HG02623 (cell line): ENCODE results near the gene WFDC9.
"Not testable (repeated sequence)": the region's sequence is repeated elsewhere in the genome, so short reads cannot be mapped to it uniquely, and the experiment has no call there.

Experiments
- ATAC-seq: cut with Tn5 transposase; IDR thresholded peaks from one replicate; pipeline ENCODE4 v1.9.1; 2021; ENCODE audit warnings: moderate library complexity; ENCODE audit not compliant: unreplicated experiment

The WFDC9 gene

DNA sequence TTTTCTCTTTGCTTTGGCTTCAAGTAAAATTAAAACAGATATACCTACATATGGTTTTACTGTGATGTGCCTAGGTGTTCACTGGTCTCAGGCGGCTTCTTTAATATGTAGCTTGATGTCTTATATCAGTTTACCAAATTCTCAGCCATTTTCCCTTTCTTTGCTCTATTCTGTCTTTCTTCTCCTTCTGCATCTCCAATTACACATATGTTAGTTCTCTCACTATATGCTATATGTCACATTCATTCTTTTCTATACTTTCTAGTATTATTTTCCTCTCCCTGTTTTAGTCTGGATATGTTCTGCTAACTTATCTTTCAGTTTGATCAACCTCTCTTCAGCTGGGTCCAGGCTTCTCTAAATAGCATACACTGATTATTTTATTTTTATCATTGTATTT is 37.6 kb downstream of the WFDC9 start:
- ATAC-seq, result no peak

DNA sequence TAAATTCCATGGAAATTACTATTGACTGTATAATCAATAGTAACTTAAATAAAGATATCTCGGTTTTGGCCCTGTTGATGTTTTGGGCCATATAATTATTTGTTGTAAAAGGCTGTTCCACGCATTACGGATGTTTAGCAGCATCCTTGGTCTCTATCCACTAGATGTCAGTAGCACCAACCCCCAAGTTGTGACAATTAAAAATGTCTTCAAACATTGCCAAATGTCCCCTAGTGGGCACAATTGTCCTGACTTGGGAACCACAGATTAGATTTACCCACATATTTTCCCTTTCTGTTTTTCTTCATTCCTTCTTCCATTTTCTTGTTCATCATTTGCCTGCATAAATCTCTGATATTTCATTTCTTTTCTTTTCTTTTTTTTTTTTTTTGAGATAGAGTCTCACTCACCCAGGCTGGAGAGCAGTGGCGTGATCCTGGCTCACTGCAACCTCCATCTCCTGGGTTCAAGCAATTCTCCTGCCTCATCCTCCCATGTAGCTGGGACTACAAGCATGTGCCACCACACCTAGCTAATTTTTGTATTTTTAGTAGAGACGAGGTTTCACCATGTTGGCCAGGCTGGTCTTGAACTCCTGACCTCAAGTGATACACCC is 38.4 kb downstream of the WFDC9 start:
- no peak for ATAC-seq

DNA sequence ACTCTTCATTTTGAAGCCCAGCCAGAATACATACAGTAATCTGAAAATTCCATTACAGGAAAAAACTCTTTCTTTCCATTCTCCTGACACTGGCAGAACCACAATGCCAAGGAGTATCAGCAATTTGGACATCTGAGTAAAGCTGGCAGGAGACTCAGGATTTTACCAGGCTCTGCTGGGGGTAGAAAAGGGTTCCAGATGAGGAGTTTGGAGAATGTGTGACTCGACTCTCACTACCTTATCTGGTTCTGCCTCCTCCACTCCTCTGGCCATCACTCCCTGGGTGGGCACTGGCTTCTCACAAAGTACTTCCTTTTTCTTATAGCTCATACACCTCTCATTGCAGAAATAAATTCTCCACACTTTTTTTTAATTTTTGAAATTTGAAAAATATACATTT is 41.4 kb downstream of the WFDC9 start:
- no peak for ATAC-seq

DNA sequence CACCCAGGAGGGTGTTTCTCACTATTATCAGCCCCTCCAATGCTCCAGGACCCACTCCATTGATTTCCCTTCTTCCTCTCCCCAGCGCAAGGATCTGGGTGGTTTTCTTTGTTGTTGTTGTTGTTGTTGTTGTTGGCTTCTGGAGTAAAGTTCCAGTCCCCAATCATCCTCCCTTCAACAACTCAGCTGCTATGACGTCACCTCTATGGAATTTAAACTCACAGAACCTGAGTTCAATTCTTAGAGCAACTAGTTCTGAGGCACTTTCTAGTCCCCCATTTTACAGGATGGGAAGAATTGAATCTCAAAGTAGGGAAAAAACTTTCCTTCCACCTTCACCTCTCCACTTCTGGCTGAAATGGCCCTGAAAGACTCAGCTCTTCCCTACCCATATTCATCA is 42.3 kb downstream of the WFDC9 start:
- no peak for ATAC-seq

DNA sequence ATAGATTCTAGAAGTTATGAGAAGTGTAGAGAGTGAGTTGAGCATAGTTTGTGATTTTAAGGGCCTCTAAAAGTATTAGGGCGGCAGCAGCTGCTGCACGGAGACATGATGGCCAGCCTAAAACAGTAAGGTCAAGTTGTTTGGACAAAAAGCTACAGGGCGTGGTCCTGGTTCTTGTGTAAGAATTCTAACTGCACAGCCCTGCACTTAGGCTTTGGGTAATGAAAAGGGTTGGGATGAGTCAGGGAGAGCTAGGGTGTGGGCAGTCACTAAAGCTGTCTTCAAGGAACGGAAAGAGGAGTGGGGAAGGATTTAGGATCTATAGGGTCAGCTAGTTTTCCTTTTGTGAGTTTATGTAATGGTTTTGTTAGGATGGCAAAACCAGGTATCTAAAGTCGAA is 45.1 kb downstream of the WFDC9 start:
- ATAC-seq, result not testable (repeated sequence)

DNA sequence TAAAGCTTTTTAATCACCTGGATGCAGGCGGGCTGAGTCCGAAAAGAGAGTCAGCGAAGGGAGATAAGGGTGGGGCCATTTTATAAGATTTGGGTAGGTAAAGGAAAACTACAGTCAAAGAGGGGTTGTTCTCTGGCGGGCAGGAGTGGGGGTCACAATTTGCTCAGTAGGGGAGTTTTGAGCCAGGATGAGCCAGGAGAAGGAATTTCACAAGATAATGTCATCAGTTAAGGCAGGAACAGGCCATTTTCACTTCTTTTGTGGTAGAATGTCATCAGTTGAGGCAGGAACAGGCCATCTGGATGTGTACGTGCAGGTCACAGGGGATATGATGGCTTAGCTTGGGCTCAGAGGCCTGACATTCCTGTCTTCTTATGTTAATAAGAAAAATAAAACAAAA is 46.8 kb downstream of the WFDC9 start:
- not testable (repeated sequence) for ATAC-seq

DNA sequence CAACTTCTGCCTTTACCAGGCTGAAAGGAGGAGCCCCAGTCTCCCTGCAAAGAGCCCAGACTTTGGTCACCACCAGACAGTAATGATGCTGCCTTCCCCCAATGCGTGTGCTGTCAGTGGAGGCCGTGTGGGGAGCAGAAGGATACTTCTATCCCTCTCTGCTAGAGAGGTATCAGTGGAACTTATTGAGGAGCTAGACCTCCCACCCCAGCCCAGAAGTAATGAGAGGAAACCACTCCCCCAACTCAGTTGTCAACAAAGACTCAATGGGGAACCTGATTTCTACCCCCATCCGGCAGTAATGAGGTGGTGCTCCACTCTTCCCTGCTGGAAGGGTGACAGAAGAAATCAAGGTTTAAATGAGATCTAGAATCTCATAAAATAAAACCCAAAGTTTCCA is 47.6 kb downstream of the WFDC9 start:
- ATAC-seq, result no peak

DNA sequence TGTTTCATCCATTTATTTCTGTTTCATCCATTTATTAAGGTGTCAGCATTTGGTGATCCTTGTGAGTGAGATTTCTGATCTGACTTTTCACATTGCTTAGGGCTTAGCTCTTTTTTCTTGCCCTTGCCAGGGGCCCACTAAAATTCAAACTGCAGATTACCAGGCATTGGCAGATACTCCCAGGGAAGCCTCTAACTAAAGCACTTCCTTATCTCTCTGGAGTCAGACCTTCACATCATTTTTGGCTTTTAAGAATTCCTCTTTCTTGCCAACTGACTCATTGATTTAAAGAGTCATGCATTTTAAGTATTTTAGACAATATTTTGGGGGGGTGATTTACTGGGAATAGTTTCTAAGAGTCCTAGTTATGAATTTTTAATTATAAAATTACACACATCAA is 49.4 kb downstream of the WFDC9 start:
- no peak for ATAC-seq

DNA sequence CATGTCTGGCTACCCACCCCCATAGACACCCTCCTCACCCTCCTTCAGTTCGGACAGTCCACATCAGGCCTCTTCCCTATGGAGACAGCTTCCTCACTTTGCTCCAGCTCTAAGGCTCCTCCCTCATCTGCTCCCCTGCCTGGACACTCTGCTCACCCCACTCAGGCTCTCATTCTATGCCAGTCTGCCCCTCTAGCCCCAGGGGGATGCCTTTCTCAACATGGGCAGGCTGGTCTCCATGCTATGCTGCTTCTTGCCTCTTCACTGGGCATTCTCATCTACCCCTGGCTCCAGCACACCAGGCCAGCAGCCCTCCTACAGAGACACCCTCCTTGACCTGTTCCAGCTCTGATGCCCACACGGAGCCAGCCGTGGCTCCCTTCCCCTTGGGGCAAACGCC is 51.9 kb downstream of the WFDC9 start, which contains the start of gene WFDC8:
WFDC8 (minus strand) TSS at position 101 of the 400 bp plus-strand sequence; CDS start at position 64, 37 bp downstream.
- no peak for ATAC-seq

DNA sequence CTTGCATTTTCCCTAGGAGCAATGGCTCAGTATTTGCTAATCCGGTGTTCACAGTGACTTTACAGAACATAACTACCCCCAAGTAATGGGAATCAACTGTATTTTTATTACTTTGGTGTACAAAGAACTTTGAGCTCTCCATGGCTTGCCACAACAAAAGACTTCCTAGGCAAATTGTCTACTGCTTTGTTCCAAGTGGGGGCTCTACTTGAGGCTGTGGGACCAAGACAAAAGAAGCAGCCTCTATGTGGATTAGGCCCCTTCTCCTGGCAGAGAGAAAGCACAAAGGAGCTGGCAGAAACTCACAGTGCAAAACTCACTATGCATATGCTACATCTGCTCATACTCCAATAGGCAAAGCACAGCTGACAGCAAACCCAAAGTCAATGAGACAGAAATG is 52.9 kb downstream of the WFDC9 start:
- no peak for ATAC-seq

DNA sequence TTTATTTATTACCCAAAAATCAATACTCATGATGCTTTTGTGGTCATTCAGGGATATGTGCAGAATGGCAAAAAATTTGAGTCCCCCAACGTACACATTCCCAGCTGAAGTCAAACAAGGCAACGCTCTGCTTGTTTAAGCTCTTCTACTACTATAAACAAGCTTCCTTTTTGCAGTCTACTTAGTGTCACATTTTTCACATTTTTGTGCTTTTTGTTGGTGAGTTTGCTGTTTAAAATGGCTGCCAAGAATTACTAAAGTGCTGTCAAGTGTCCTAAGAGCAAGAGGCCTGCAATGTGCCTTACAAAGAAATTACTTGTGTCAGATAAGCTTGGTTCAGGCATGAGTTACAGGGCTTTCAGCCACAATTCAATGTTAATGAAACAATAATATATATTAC is 54.1 kb downstream of the WFDC9 start:
- ATAC-seq, result no peak

DNA sequence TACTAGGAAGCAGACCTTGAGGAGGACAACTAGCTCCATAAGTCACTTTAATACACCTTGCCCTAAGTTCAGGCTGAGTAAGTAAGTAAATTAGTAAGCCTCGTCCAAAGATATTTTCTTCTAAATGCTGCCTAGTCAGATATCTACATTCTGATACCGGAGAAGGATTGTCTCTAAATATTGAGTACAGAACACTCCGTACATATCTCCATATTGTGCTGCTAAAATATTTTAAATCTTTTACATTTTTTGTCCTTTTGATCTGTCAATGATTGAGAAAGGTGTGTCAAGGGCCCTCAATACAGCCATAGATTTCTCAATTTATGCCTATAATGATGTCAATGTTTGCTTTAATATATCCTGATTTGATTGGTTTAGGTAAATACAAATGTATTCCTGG is 55.2 kb downstream of the WFDC9 start:
- no peak for ATAC-seq

DNA sequence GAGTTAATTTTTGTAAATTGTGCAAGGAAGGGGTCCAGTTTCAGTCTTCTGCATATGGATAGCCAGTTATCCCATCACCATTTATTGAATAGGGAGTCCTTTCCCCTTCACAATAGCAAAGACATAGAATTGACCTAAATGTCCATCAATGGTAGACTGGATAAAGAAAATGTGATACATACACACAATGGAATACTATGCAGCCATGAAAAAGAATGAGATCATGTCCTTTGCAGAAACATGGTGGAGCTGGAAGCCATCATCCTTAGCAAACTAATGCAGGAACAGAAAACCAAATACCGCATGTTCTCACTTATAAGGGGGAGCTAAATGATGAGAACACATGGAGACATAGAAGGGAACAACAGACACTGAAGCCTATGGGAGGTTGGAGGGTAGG is 61.4 kb downstream of the WFDC9 start:
- ATAC-seq, result not testable (repeated sequence)

DNA sequence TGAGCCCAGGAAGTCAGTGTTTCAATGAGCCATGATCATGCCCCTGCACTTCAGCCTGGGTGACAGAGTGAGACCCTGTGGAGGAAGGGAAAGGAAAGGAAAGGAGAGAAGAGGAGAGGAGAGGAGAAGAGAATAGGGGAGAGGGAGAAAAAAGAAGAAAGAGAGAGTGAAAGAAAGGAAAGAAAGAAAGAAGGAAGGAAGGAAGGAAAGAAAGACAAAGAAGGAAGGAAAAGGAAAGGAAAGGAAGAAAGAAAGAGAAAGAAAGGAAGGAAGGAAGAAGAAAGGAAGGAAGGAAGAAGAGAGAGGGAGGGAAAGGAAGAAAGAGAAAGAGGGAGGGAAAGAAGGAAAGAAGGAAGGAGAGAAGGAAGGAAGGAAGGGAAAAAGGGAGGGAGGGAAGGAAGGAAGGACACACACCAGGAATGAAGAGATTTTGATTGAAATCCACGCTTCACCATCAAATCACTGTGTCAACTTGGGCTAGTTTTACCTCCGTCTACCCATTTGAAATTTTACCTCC is 66.3 kb downstream of the WFDC9 start:
- no peak for ATAC-seq
